ENCODE data around the gene BCO2.

Gene BCO2

DNA sequence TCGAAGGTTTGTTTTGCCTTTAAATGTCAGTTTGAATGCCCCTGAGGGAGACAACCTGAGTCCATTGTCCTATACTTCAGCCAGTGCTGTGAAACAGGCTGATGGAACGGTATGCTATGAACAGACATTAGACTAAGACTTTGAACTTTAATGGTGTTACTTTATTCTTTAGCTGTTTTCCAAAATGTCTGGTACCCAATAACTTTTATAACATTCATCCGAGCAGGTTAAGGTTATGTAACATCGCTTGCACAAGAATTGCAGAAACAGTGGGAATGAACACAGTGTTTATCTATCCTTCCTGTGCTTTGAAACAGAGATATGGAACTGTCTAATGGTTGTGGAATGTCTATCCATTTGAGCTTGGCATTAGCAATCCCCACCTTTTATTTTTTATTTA, 38.4 kb downstream of the BCO2 start:
- DNase-seq (ENCODE audit: low spot score): no peak
- no peak for FAIRE-seq

DNA sequence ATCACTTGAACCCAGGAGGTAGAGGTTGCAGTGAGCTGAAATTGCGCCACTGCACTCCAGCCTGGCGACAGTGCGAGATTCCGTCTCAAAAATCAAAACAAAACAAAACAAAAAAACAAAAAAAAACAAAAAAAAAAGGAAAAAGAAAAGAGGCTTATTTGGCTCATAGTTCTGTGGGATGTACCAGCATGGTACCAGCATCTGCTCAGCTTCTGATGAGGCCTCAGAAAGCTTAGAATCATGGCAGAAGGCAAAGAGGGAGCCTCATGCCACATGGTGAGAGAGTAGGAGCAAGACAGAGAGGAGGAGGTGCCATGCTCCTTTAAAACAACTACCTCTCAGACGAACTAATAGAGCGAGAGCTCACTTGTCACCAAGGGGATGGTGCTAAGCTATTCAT, 40.3 kb downstream of the BCO2 start:
- FAIRE-seq: no peak
- DNase-seq (ENCODE audit: low spot score): no peak

GRCh38 chr11:112216561-112217105, 41.3 kb downstream of the BCO2 start:
- DNase-seq (ENCODE audit: low spot score): no peak
- FAIRE-seq: no peak

GRCh38 chr11:112219476-112220232, 44.3 kb downstream of the BCO2 start:
- DNase-seq (ENCODE audit: low spot score) (peak; percentile 55), FAIRE-seq (peak; percentile 2)

DNA sequence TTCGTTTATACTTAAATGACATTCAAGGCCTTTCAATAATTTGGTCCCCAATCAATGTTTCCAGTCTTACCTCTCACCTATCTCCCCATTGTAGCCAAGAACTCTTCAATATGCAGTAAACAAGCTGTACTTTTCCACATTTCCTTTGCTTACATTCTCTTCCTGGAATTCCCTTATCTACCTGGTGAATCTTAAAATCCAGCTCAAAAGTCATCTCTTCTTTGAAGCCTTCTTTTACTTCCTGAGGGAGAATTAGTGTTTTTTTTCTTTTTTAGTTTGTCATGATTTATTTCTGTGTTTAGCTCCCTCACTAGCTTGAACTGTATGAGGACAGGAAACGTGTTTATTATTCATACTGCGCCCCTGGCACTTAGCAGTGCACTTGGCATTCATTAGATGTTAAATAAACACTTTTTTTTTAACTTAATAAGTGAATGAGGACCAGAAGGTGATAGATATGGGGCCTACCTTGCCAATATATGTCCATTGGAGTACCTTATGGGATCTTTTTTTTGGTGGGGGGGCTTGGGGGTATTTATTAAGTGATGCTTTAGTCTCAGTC, 46.0 kb downstream of the BCO2 start:
- DNase-seq (ENCODE audit: low spot score): no peak
- no peak for FAIRE-seq

DNA sequence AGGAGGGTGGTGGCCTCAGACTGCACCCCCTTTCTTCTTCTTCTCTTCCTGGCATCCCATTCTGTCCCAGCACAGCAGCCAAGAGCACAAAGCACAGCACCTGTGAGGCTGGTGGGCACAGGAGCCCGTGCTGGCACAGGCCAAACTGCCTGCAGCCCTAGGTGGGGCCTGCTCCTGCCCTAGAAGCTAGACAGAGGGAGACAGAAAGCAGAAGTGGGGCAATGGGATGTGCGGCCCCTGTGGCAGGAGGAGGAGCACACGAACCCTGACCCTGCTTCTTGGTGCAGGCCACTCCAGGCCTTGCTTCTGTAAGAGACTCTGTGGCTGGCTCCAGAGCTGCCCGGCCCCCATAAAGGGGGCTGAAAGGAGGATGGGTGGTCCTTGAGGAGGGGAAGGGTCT, 47.0 kb downstream of the BCO2 start:
- no peak for FAIRE-seq
- no peak for DNase-seq (ENCODE audit: low spot score)

DNA sequence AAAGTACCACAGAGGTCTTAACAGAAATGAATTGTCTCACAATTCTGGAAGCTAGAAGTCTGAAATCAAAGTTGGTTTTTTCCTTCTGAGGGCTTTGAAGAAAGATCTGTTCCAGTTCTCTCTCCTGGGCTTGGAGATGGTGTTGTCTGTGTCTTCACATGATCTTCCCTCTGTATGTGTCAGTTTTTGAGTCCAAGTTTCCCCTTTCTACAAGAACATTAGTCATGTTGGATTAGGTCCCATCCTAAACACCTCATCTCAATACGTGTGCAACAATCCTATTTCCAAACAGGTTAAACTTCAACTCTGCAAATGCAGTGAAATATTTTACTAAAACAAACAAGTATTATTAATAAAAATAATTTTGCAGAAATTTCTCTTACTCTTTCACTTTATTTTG, 47.8 kb downstream of the BCO2 start:
- DNase-seq (ENCODE audit: low spot score): no peak
- no peak for FAIRE-seq

- FAIRE-seq: no peak
- no peak for DNase-seq (ENCODE audit: low spot score)
Observed at GRCh38 chr11:112223754-112224532, 48.6 kb downstream of the BCO2 start.

DNA sequence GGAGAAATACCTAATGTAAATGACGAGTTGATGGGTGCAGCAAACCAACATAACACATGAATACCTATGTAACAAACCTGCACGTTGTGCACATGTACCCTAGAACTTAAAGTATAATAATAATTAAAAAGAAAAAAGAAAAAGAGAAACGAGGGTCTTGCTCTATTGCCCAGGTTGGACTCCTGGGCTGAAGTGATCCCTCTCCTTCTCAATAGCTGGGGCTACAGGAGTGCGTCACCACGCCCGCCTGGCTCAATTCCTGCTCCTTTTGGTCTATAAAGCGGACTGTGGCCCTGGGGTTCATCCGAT, 50.4 kb downstream of the BCO2 start:
- DNase-seq (ENCODE audit: low spot score): no peak
- no peak for FAIRE-seq

GRCh38 chr11:112226062-112226830, 50.9 kb downstream of the BCO2 start, which contains the start of gene PTS:
TSS of gene PTS (plus strand) at chr11:112226428. CDS start at chr11:112226444, 16 bp downstream.
- FAIRE-seq (no peak), DNase-seq (ENCODE audit: low spot score) (peak; percentile 65)

DNA sequence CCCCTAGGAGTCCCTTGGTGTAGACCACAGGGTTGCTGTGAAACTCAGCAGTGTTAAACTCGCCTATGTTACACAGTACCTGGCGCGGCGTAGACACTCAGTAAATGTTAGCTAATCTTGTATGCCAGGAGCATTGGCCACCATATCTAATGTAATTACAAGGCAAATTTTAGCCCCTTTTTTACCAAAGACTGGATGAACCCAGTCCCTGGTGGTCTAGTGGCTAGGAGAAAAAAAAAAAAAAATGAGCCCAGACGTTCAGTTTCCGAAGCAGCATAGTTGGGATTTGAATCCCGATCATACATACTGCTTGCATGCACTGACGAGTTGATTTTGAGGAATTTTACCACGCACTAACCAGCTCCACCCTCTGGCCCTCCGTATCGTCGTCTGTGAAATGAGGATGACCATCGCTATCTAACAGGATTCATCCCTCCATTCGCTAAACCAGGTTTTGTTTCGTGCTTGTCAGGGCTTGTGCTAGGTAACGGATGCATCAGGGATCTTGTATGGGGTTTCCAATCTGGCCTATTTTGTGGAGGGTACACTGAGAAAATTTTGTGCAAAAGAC, 51.6 kb downstream of the BCO2 start:
- no peak for FAIRE-seq

GRCh38 chr11:112227471-112227870, 52.2 kb downstream of the BCO2 start:
- FAIRE-seq (no peak), DNase-seq (ENCODE audit: low spot score) (no peak)

More for the DNA sequence above, 51.6 kb downstream of the BCO2 start:
- no peak for DNase-seq (ENCODE audit: low spot score)

DNA sequence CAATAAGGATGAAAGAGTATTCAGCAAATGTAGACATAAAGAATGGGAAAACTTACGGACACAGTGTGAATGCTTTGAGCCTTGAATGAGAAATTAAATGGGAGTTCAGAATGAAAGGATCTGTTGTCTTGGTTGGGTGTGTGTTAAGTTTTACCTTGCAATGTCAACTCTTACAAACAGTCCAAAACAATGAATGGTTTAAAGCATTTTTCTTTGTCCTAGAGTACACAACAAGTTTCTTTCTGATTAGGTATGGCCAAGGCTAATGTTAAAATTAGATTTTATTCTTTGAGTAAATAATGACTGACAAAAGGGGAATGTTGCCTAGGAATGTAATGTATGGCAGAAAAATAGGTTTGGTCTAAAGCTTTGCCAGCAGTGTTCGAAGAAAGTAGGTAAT, 53.4 kb downstream of the BCO2 start:
- FAIRE-seq: no peak

DNA sequence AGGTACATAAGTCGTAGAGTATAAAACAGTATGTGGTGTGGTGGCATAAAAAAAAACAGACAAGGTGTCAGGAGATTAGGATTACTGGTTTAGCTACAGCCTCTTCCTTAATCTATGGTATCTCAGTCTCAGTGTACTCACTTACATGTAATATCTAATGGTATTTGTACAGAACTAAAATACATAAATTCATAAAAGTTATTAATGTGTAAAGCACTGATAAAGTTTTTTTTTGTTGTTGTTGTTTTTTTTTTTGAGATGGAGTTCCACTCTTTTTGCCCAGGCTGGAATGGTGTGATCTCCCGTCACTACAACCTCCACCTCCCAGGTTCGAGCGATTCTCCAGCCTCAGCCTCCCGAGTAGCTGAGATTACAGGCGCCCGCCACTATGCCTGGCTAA, 53.8 kb downstream of the BCO2 start:
- DNase-seq (ENCODE audit: low spot score) (no peak), FAIRE-seq (no peak)

More for the DNA sequence above, 53.4 kb downstream of the BCO2 start:
- DNase-seq (ENCODE audit: low spot score): no peak

- FAIRE-seq: no peak
- DNase-seq (ENCODE audit: low spot score): no peak
Observed at GRCh38 chr11:112229746-112230433, 54.6 kb downstream of the BCO2 start.

DNA sequence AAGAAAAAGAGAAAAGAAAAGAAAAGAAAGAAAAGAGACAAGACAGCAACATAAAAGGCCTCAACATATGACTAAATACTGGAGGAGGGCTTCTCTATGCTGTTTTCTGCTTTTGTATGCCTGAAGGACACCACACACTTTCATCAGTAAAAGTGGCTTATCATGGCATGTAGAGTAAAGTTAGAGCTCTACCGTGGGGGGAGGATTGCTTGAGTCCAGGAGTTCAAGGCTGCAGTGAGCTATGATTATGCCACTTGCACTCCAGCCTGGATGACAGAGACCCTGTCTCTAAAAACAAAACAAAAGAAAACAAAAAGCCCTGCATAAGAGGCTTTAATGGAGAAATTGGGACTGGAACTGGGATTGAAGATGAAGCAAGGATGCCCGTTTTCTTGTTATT, 56.6 kb downstream of the BCO2 start:
- DNase-seq (ENCODE audit: low spot score): no peak
- no peak for FAIRE-seq

DNA sequence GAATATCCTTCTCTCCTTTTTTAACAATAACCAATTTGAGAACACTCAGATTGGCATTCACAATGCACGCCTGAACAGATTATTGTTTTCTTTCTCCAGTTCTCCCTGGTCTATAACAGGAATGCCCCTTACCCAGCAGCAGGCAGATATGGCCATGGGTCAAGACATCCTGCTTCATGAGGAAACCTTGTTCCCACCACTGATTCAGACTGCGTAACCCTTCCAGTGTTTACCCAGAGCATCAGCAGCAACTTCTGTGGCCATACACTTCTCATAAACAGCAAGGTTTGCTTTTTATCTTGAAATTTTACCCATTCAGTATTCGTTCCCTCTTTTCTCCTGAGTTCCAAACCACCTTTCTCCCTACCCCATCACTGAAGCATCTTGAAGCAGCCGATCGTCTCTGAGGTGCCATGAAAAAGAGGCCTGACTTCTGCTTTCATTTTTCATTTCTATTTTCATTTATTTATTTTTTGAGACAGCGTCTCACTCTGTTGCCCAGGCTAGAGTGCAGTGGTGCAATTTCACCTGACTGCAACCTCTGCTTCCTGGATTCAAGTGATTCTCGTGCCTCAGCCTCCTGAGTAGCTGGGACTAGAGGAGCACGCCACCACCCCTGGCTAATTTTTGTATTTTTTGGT, 60.6 kb downstream of the BCO2 start:
- DNase-seq (ENCODE audit: low spot score) (no peak), FAIRE-seq (no peak)

- FAIRE-seq (no peak), DNase-seq (ENCODE audit: low spot score) (no peak)
Observed at GRCh38 chr11:112237451-112237850, 62.1 kb downstream of the BCO2 start.

DNA sequence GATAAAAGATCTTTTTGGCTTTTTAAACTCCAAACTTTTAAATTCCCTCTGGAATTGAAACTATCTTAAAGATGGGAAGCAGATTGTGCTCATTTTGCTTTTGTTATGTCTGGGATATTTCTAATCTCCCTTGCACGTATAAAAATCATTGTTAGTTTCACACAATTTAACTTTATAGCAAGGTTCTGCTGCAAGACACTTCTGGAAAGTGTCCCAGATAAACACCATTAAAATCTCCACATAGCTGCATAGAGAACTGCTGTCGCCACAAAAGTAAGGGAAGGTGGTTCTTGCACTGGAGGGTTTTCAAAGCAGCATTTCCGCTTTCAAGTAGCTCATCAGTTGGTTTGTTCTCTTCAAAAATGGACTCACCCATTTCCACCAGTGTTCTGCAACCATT, 62.7 kb downstream of the BCO2 start:
- no peak for FAIRE-seq
- no peak for DNase-seq (ENCODE audit: low spot score)

- DNase-seq (ENCODE audit: low spot score): no peak
- FAIRE-seq: no peak
Observed at GRCh38 chr11:112241486-112241885, 66.2 kb downstream of the BCO2 start.

All from RCC 7860 (cell line).